Anterior cingulate cortex (tissue), 58 donors: ENCODE data around the gene KMT5B.
"Not testable (repeated sequence)": the region's sequence is repeated elsewhere in the genome, so short reads cannot be mapped to it uniquely, and the experiment has no call there.

Experiments used
- DNase-seq, 58 donors: peaks; one replicate each; lab custom pipeline; 2025; lab: John Stamatoyannopoulos, UW

The KMT5B gene

GRCh38 chr11:68213135-68213515 is at the start of gene KMT5B:
KMT5B (minus strand) TSS chr11:68213296; CDS start chr11:68190076, 23,220 bp downstream.
- DNase-seq: peak in 26 of 58 donors; percentile 12 to 80 (median 56)

GRCh38 chr11:68262544-68262827 is 49.4 kb upstream of the KMT5B start:
- no peak for DNase-seq

GRCh38 chr11:68261749-68262543 is 48.9 kb upstream of the KMT5B start:
- DNase-seq: no peak

GRCh38 chr11:68261006-68261405 is 47.9 kb upstream of the KMT5B start:
- DNase-seq: no peak

GRCh38 chr11:68260484-68260883 is 47.4 kb upstream of the KMT5B start:
- DNase-seq: no peak

- no peak for DNase-seq
Observed at GRCh38 chr11:68259122-68259959, 46.2 kb upstream of the KMT5B start.

- DNase-seq: no peak
Observed at GRCh38 chr11:68258363-68258765, 45.3 kb upstream of the KMT5B start.

- peak; percentile 20 to 99 (median 88) for DNase-seq
Observed at GRCh38 chr11:68257477-68258362, 44.6 kb upstream of the KMT5B start.

- DNase-seq: no peak
Observed at GRCh38 chr11:68256331-68256741, 43.2 kb upstream of the KMT5B start.

GRCh38 chr11:68255526-68255925 is 42.4 kb upstream of the KMT5B start:
- DNase-seq: no peak

- no peak for DNase-seq
Observed at GRCh38 chr11:68254421-68254820, 41.3 kb upstream of the KMT5B start.

- DNase-seq: no peak
Observed at GRCh38 chr11:68251765-68252164, 38.7 kb upstream of the KMT5B start.

- DNase-seq: not testable (repeated sequence)
Observed at GRCh38 chr11:68244912-68245311, 31.8 kb upstream of the KMT5B start.

- not testable (repeated sequence) for DNase-seq
Observed at GRCh38 chr11:68243847-68244246, 30.8 kb upstream of the KMT5B start.

GRCh38 chr11:68242616-68243015 is 29.5 kb upstream of the KMT5B start:
- no peak for DNase-seq

GRCh38 chr11:68231621-68232020 is 18.5 kb upstream of the KMT5B start:
- no peak for DNase-seq

- DNase-seq: no peak
Observed at GRCh38 chr11:68229601-68230000, 16.5 kb upstream of the KMT5B start.

GRCh38 chr11:68226421-68226820 is 13.3 kb upstream of the KMT5B start:
- no peak for DNase-seq

GRCh38 chr11:68224606-68225005 is 11.5 kb upstream of the KMT5B start:
- no peak for DNase-seq

GRCh38 chr11:68223275-68223674 is 10.2 kb upstream of the KMT5B start:
- DNase-seq: no peak

GRCh38 chr11:68221406-68221805 is 8.3 kb upstream of the KMT5B start:
- DNase-seq: no peak
